Skeletal muscle cell (primary cell): ENCODE results near the gene CRTC3.
"Not testable (repeated sequence)": the region's sequence is repeated elsewhere in the genome, so short reads cannot be mapped to it uniquely, and the experiment has no call there.

Experiments
- DNase-seq: peaks from one replicate; pipeline ENCODE4 v3.0.0-alpha.2; 2010; ENCODE audit warnings: low read depth
- H3K4me3 ChIP-seq: 2 replicates; pipeline ENCODE4 v1.5.1; 2011; ENCODE audit warnings: low read depth, mild to moderate bottlenecking, control low read depth, low read length, moderate library complexity

Gene CRTC3

GRCh38 chr15:90529371-90530249, at the start of gene CRTC3:
Gene CRTC3, plus strand, starts transcription at chr15:90529923. Its CDS starts 149 bp downstream, at chr15:90530072.
- peak within 1 kb of the TSS; percentile 80 for H3K4me3 ChIP-seq
- DNase-seq = no peak

- H3K4me3 ChIP-seq = no peak overlapping the region
- DNase-seq = no peak
Measured at GRCh38 chr15:90481023-90481422, 48.7 kb upstream of the CRTC3 start.

- DNase-seq = peak; percentile 16
- H3K4me3 ChIP-seq = no peak overlapping the region
Measured at GRCh38 chr15:90482124-90483011, 47.4 kb upstream of the CRTC3 start.

- H3K4me3 ChIP-seq = no peak overlapping the region
- no peak for DNase-seq
Measured at GRCh38 chr15:90483012-90483307, 46.8 kb upstream of the CRTC3 start.

- no peak for DNase-seq
- no peak overlapping the region for H3K4me3 ChIP-seq
Measured at GRCh38 chr15:90483637-90484036, 46.1 kb upstream of the CRTC3 start.

GRCh38 chr15:90487186-90487585, 42.5 kb upstream of the CRTC3 start:
- H3K4me3 ChIP-seq = no peak overlapping the region
- no peak for DNase-seq

- no peak overlapping the region for H3K4me3 ChIP-seq
- no peak for DNase-seq
Measured at GRCh38 chr15:90489514-90489913, 40.2 kb upstream of the CRTC3 start.

GRCh38 chr15:90489944-90490343, 39.8 kb upstream of the CRTC3 start:
- no peak overlapping the region for H3K4me3 ChIP-seq
- DNase-seq = no peak

GRCh38 chr15:90493647-90494046, 36.1 kb upstream of the CRTC3 start:
- no peak overlapping the region for H3K4me3 ChIP-seq
- no peak for DNase-seq

GRCh38 chr15:90495067-90495466, 34.7 kb upstream of the CRTC3 start:
- no peak for DNase-seq
- H3K4me3 ChIP-seq = no peak overlapping the region

- no peak overlapping the region for H3K4me3 ChIP-seq
- DNase-seq = no peak
Measured at GRCh38 chr15:90496791-90497190, 32.9 kb upstream of the CRTC3 start.

GRCh38 chr15:90497376-90497775, 32.3 kb upstream of the CRTC3 start:
- DNase-seq = no peak
- H3K4me3 ChIP-seq = no peak overlapping the region

GRCh38 chr15:90497912-90498311, 31.8 kb upstream of the CRTC3 start:
- no peak for DNase-seq
- no peak overlapping the region for H3K4me3 ChIP-seq

GRCh38 chr15:90500171-90500570, 29.6 kb upstream of the CRTC3 start:
- DNase-seq = no peak
- H3K4me3 ChIP-seq = no peak overlapping the region

- no peak for DNase-seq
- H3K4me3 ChIP-seq = no peak overlapping the region
Measured at GRCh38 chr15:90501898-90502297, 27.8 kb upstream of the CRTC3 start.

GRCh38 chr15:90510781-90511180, 18.9 kb upstream of the CRTC3 start:
- not testable (repeated sequence) for DNase-seq, H3K4me3 ChIP-seq

- H3K4me3 ChIP-seq, DNase-seq: not testable (repeated sequence)
Measured at GRCh38 chr15:90511211-90511618, 18.5 kb upstream of the CRTC3 start.

GRCh38 chr15:90512276-90512675, 17.4 kb upstream of the CRTC3 start:
- no peak for DNase-seq
- H3K4me3 ChIP-seq = no peak overlapping the region

- H3K4me3 ChIP-seq = no peak overlapping the region
- DNase-seq = no peak
Measured at GRCh38 chr15:90512981-90513380, 16.7 kb upstream of the CRTC3 start.

- DNase-seq = no peak
Measured at GRCh38 chr15:90513448-90513847, 16.3 kb upstream of the CRTC3 start.

GRCh38 chr15:90513893-90514292, 15.8 kb upstream of the CRTC3 start:
- not testable (repeated sequence) for DNase-seq, H3K4me3 ChIP-seq

More at GRCh38 chr15:90513448-90513847, 16.3 kb upstream of the CRTC3 start:
- H3K4me3 ChIP-seq = no peak overlapping the region
